WTC11 (cell line): ENCODE results near the gene BTBD7. TPM values are rescaled to one million over a fixed set of nuclear protein-coding genes. Genes with fewer than 3 reads are reported as not detected.

Experiments
- ATAC-seq: fragments of 200-7000 bp; cut with Tn5 transposase; 2 replicates; pipeline ENCODE4 v1.10.0; 2021; ENCODE audit warnings: mild to moderate bottlenecking, moderate library complexity
- CTCF ChIA-PET: fragments of 300-600 bp; sonication (Branson Sonifier 250); formaldehyde crosslinking; loops from one replicate; lab custom pipeline; 2021; ENCODE audit warnings: antibody characterized with exemption; lab: Charles Lee
- POLR2A ChIA-PET: fragments of 350-600 bp; sonication (Branson Sonifier 250); formaldehyde crosslinking; loops from one replicate; lab custom pipeline; 2021; ENCODE audit warnings: antibody characterized with exemption; lab: Charles Lee
- DNase-seq: peaks from one replicate; pipeline ENCODE4 v3.0.0; 2021; ENCODE audit warnings: low spot score
- H3K27ac Mint-ChIP-seq: 2 replicates; pipeline ENCODE4 v1.8.0; 2021; ENCODE audit warnings: mixed read lengths
- H3K27me3 Mint-ChIP-seq: 2 replicates; pipeline ENCODE4 v1.8.0; 2021; ENCODE audit warnings: low read depth, mild to moderate bottlenecking, moderate library complexity, mixed read lengths
- H3K36me3 Mint-ChIP-seq: 2 replicates; pipeline ENCODE4 v1.8.0; 2021; ENCODE audit warnings: mixed read lengths
- H3K4me1 Mint-ChIP-seq: 2 replicates; pipeline ENCODE4 v1.8.0; 2022; ENCODE audit warnings: mixed read lengths
- H3K4me3 Mint-ChIP-seq: 2 replicates; pipeline ENCODE4 v1.8.0; 2021; ENCODE audit warnings: mild to moderate bottlenecking, moderate library complexity, mixed read lengths
- H3K9me3 Mint-ChIP-seq: 2 replicates; pipeline ENCODE4 v1.8.0; 2021; ENCODE audit warnings: mixed read lengths
- CBFB ChIP-seq: sonication (generic); formaldehyde crosslinking; IDR thresholded peaks from 2 replicates; pipeline ENCODE4 v1.8.1; 2022; ENCODE audit warnings: mild to moderate bottlenecking, low read depth, missing genetic modification reagents
- CREM ChIP-seq: sonication (generic); formaldehyde crosslinking; IDR thresholded peaks from 2 replicates; pipeline ENCODE4 v1.8.1; 2022; ENCODE audit warnings: mild to moderate bottlenecking, missing genetic modification reagents, moderate library complexity
- ELF4 ChIP-seq: sonication (generic); formaldehyde crosslinking; IDR thresholded peaks from 2 replicates; pipeline ENCODE4 v1.8.1; 2022; ENCODE audit warnings: low read depth, mild to moderate bottlenecking, moderate library complexity, missing genetic modification reagents
- ESRRA ChIP-seq: sonication (generic); formaldehyde crosslinking; IDR thresholded peaks from 2 replicates; pipeline ENCODE4 v1.8.1; 2022; ENCODE audit warnings: mild to moderate bottlenecking, missing genetic modification reagents, borderline replicate concordance
- ETV6 ChIP-seq: sonication (generic); formaldehyde crosslinking; IDR thresholded peaks from 2 replicates; pipeline ENCODE4 v1.8.1; 2022; ENCODE audit warnings: mild to moderate bottlenecking, missing genetic modification reagents
- FOXJ3 ChIP-seq: sonication (generic); formaldehyde crosslinking; IDR thresholded peaks from 2 replicates; pipeline ENCODE4 v1.9.0; 2021; ENCODE audit warnings: missing genetic modification reagents, mild to moderate bottlenecking, borderline replicate concordance
- FOXK1 ChIP-seq: sonication (generic); formaldehyde crosslinking; IDR thresholded peaks from 2 replicates; pipeline ENCODE4 v1.8.0; 2022; ENCODE audit warnings: mild to moderate bottlenecking, moderate library complexity, missing genetic modification reagents
- FOXP1 ChIP-seq: sonication (generic); formaldehyde crosslinking; IDR thresholded peaks from 2 replicates; pipeline ENCODE4 v1.8.0; 2022; ENCODE audit warnings: missing genetic modification reagents, mild to moderate bottlenecking, moderate library complexity, borderline replicate concordance
- JUN ChIP-seq: sonication (generic); formaldehyde crosslinking; IDR thresholded peaks from 2 replicates; pipeline ENCODE4 v1.8.0; 2023; ENCODE audit warnings: mild to moderate bottlenecking, missing genetic modification reagents
- NFE2L1 ChIP-seq: sonication (generic); formaldehyde crosslinking; IDR thresholded peaks from 2 replicates; pipeline ENCODE4 v1.8.1; 2023; ENCODE audit warnings: missing genetic modification reagents
- SP1 ChIP-seq: sonication (generic); formaldehyde crosslinking; conservative IDR thresholded peaks from 2 replicates; pipeline ENCODE4 v1.8.1; 2022; ENCODE audit warnings: missing genetic modification reagents
- TEAD1 ChIP-seq: sonication (generic); formaldehyde crosslinking; IDR thresholded peaks from 2 replicates; pipeline ENCODE4 v1.8.0; 2022; ENCODE audit warnings: mild to moderate bottlenecking, missing genetic modification reagents
- ZNF263 ChIP-seq: sonication (generic); formaldehyde crosslinking; IDR thresholded peaks from 2 replicates; pipeline ENCODE4 v1.8.1; 2022; ENCODE audit warnings: low read depth, mild to moderate bottlenecking, moderate library complexity, missing genetic modification reagents
- ZNF416 ChIP-seq: fragments of 250-450 bp; sonication (Bioruptor Pico); IDR thresholded peaks from 2 replicates; pipeline ENCODE4 v1.9.0; 2021; ENCODE audit warnings: mild to moderate bottlenecking, inconsistent platforms
- ZNF671 ChIP-seq: fragments of 250-450 bp; sonication (Bioruptor Pico); IDR thresholded peaks from 2 replicates; pipeline ENCODE4 v1.8.0; 2021; ENCODE audit warnings: mild to moderate bottlenecking
- total RNA-seq: library from RNA; stranded (reverse); gene quantifications from 3 replicates; pipeline ENCODE4 v1.2.3, GENCODE V29; 2021
- TF ChIP-seq, protein P1 (sequence below): sonication (generic); formaldehyde crosslinking; IDR thresholded peaks from 2 replicates; pipeline ENCODE4 v1.8.0; 2022; ENCODE audit warnings: mild to moderate bottlenecking, missing genetic modification reagents
- TF ChIP-seq, protein P2 (sequence below): sonication (generic); formaldehyde crosslinking; conservative IDR thresholded peaks from 2 replicates; pipeline ENCODE4 v1.8.1; 2023; ENCODE audit warnings: mild to moderate bottlenecking, low read depth, missing genetic modification reagents, moderate library complexity
- TF ChIP-seq, protein P3 (sequence below): sonication (generic); formaldehyde crosslinking; IDR thresholded peaks from 2 replicates; pipeline ENCODE4 v1.8.1; 2023; ENCODE audit warnings: mild to moderate bottlenecking, moderate library complexity, missing genetic modification reagents
- TF ChIP-seq, protein P4 (sequence below): sonication (generic); formaldehyde crosslinking; IDR thresholded peaks from 2 replicates; pipeline ENCODE4 v1.8.0; 2022; ENCODE audit warnings: mild to moderate bottlenecking, missing genetic modification reagents
- TF ChIP-seq, protein P5 (sequence below): sonication (generic); formaldehyde crosslinking; IDR thresholded peaks from 2 replicates; pipeline ENCODE4 v1.8.1; 2023; ENCODE audit warnings: mild to moderate bottlenecking, missing genetic modification reagents
- TF ChIP-seq, protein P6 (sequence below): sonication (generic); formaldehyde crosslinking; IDR thresholded peaks from 2 replicates; pipeline ENCODE4 v1.8.1; 2022; ENCODE audit warnings: low read depth, mild to moderate bottlenecking, moderate library complexity, missing genetic modification reagents, borderline replicate concordance
- TF ChIP-seq, protein P7 (sequence below): fragments of 250-450 bp; sonication (Bioruptor Pico); IDR thresholded peaks from 2 replicates; pipeline ENCODE4 v1.9.0; 2021; ENCODE audit warnings: moderate library complexity, mild to moderate bottlenecking, inconsistent platforms, borderline replicate concordance
- TF ChIP-seq, protein P8 (sequence below): sonication (generic); formaldehyde crosslinking; IDR thresholded peaks from 2 replicates; pipeline ENCODE4 v1.8.1; 2022; ENCODE audit warnings: mild to moderate bottlenecking, moderate library complexity, missing genetic modification reagents

BTBD7 gene
- total RNA-seq, 1 experiment from 2014 or later: 34.1 TPM

DNA sequence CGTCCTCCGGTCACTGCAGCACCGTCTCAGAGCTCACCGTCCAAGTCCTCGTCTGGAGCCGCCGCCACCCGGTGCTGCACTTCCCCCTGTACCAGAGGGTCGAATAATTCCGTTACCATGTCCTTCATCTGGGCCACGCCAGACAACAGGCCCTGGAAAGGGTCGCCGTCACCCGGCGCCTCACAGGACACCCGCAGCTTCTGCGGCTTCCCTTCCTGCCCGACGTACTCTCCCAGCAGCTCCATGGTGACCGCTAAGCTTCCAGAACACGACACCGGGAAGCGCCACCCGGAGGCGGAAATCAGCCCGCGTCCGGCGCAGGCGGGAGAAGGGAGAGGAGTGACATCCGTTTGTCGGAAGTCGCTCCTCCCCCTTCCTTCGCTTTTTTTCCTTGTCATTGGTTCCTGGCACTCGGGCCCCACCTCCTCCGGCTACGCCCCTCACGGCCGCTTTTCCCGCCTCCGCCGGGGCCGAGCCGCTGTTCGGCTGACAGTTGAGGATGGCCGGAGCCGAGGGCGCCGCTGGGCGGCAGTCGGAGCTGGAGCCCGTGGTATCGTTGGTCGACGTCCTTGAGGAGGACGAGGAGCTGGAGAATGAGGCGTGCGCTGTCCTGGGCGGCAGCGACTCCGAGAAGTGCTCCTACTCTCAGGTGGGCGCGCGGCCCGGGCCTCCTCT lies 125.9 kb downstream of the BTBD7 start, which contains the start of the genes GON7 and UBR7:
GON7 (minus strand) TSS at position 273 of the 675 bp plus-strand sequence; CDS start at position 245, 28 bp downstream.
UBR7 (plus strand) TSS at position 464 of the 675 bp plus-strand sequence; CDS start at position 500, 36 bp downstream.
- CTCF ChIA-PET: interaction anchor here (0.6 to 3.3 kb wide), 48 partner anchors 9 to 733 kb away, joined by 3 to 34 read pairs (median 4); partner anchors contain the start of genes LYSET and MOAP1
- Mint-ChIP-seq H3K27me3 (no peaks in the 10 kb centered on the region), H3K9me3 (no peaks in the 10 kb centered on the region), H3K36me3 (peaks cover 8% of the 10 kb centered on the region), H3K27ac (peak within 1 kb of the TSS; percentile 99), H3K4me1 (peaks cover 14% of the 10 kb centered on the region), H3K4me3 (peak within 1 kb of the TSS; percentile 99)
- DNase-seq: peak; percentile 97
- POLR2A ChIA-PET: interaction anchor here (1.0 to 2.5 kb wide), 5 partner anchors 9 to 128 kb away, joined by 4 to 23 read pairs (median 4); partner anchors contain the start of genes ITPK1, LYSET and MOAP1
- ATAC-seq: peak; percentile 92
- peak; percentile 27; the same call in 1 of the 2 replicates for TF ChIP-seq TEAD1 (CRISPR knock-in tag)
- TF ChIP-seq, protein P1, sequence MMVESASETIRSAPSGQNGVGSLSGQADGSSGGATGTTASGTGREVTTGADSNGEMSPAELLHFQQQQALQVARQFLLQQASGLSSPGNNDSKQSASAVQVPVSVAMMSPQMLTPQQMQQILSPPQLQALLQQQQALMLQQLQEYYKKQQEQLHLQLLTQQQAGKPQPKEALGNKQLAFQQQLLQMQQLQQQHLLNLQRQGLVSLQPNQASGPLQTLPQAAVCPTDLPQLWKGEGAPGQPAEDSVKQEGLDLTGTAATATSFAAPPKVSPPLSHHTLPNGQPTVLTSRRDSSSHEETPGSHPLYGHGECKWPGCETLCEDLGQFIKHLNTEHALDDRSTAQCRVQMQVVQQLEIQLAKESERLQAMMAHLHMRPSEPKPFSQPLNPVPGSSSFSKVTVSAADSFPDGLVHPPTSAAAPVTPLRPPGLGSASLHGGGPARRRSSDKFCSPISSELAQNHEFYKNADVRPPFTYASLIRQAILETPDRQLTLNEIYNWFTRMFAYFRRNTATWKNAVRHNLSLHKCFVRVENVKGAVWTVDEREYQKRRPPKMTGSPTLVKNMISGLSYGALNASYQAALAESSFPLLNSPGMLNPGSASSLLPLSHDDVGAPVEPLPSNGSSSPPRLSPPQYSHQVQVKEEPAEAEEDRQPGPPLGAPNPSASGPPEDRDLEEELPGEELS (CRISPR knock-in tag): peak; percentile 69; the same call in 1 of the 2 replicates
- peak; percentile 86; the same call in 1 of the 2 replicates for TF ChIP-seq CBFB (CRISPR knock-in tag)
- TF ChIP-seq, protein P2, sequence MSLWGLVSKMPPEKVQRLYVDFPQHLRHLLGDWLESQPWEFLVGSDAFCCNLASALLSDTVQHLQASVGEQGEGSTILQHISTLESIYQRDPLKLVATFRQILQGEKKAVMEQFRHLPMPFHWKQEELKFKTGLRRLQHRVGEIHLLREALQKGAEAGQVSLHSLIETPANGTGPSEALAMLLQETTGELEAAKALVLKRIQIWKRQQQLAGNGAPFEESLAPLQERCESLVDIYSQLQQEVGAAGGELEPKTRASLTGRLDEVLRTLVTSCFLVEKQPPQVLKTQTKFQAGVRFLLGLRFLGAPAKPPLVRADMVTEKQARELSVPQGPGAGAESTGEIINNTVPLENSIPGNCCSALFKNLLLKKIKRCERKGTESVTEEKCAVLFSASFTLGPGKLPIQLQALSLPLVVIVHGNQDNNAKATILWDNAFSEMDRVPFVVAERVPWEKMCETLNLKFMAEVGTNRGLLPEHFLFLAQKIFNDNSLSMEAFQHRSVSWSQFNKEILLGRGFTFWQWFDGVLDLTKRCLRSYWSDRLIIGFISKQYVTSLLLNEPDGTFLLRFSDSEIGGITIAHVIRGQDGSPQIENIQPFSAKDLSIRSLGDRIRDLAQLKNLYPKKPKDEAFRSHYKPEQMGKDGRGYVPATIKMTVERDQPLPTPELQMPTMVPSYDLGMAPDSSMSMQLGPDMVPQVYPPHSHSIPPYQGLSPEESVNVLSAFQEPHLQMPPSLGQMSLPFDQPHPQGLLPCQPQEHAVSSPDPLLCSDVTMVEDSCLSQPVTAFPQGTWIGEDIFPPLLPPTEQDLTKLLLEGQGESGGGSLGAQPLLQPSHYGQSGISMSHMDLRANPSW (CRISPR knock-in tag): 0 out of 2 replicates have a peak, but pooled peaks have one; percentile 33
- TF ChIP-seq ELF4: no peak
- TF ChIP-seq, protein P3, sequence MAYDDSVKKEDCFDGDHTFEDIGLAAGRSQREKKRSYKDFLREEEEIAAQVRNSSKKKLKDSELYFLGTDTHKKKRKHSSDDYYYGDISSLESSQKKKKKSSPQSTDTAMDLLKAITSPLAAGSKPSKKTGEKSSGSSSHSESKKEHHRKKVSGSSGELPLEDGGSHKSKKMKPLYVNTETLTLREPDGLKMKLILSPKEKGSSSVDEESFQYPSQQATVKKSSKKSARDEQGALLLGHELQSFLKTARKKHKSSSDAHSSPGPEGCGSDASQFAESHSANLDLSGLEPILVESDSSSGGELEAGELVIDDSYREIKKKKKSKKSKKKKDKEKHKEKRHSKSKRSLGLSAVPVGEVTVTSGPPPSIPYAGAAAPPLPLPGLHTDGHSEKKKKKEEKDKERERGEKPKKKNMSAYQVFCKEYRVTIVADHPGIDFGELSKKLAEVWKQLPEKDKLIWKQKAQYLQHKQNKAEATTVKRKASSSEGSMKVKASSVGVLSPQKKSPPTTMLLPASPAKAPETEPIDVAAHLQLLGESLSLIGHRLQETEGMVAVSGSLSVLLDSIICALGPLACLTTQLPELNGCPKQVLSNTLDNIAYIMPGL (CRISPR knock-in tag): peak; percentile 33; the same call in 1 of the 2 replicates
- no peak; the same call in 1 of the 2 replicates for TF ChIP-seq ESRRA (CRISPR knock-in tag)
- no peak for TF ChIP-seq ZNF416 (CRISPR knock-in tag)
- TF ChIP-seq, protein P4, sequence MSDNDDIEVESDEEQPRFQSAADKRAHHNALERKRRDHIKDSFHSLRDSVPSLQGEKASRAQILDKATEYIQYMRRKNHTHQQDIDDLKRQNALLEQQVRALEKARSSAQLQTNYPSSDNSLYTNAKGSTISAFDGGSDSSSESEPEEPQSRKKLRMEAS (CRISPR knock-in tag): peak; percentile 92
- TF ChIP-seq, protein P5, sequence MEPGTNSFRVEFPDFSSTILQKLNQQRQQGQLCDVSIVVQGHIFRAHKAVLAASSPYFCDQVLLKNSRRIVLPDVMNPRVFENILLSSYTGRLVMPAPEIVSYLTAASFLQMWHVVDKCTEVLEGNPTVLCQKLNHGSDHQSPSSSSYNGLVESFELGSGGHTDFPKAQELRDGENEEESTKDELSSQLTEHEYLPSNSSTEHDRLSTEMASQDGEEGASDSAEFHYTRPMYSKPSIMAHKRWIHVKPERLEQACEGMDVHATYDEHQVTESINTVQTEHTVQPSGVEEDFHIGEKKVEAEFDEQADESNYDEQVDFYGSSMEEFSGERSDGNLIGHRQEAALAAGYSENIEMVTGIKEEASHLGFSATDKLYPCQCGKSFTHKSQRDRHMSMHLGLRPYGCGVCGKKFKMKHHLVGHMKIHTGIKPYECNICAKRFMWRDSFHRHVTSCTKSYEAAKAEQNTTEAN: peak; percentile 80; the same call in 1 of the 2 replicates
- TF ChIP-seq, protein P6, sequence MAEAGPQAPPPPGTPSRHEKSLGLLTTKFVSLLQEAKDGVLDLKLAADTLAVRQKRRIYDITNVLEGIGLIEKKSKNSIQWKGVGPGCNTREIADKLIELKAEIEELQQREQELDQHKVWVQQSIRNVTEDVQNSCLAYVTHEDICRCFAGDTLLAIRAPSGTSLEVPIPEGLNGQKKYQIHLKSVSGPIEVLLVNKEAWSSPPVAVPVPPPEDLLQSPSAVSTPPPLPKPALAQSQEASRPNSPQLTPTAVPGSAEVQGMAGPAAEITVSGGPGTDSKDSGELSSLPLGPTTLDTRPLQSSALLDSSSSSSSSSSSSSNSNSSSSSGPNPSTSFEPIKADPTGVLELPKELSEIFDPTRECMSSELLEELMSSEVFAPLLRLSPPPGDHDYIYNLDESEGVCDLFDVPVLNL (CRISPR knock-in tag): peak; percentile 92
- TF ChIP-seq FOXP1 (CRISPR knock-in tag): peak; percentile 86; the same call in 1 of the 2 replicates
- TF ChIP-seq ZNF671 (CRISPR knock-in tag): no peak
- peak; percentile 87 for TF ChIP-seq SP1 (CRISPR knock-in tag)
- TF ChIP-seq JUN: peak; percentile 73; the same call in 1 of the 2 replicates
- TF ChIP-seq, protein P7, sequence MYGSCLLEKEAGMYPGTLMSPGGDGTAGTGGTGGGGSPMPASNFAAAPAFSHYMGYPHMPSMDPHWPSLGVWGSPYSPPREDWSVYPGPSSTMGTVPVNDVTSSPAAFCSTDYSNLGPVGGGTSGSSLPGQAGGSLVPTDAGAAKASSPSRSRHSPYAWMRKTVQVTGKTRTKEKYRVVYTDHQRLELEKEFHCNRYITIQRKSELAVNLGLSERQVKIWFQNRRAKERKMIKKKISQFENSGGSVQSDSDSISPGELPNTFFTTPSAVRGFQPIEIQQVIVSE (CRISPR knock-in tag): no peak
- TF ChIP-seq FOXK1 (CRISPR knock-in tag): peak; percentile 85
- TF ChIP-seq ETV6 (CRISPR knock-in tag): peak; percentile 95
- peak; percentile 37; the same call in 1 of the 2 replicates for TF ChIP-seq ZNF263 (CRISPR knock-in tag)
- peak; percentile 80; the same call in 1 of the 2 replicates for TF ChIP-seq NFE2L1
- no peak for TF ChIP-seq FOXJ3
- TF ChIP-seq, protein P8, sequence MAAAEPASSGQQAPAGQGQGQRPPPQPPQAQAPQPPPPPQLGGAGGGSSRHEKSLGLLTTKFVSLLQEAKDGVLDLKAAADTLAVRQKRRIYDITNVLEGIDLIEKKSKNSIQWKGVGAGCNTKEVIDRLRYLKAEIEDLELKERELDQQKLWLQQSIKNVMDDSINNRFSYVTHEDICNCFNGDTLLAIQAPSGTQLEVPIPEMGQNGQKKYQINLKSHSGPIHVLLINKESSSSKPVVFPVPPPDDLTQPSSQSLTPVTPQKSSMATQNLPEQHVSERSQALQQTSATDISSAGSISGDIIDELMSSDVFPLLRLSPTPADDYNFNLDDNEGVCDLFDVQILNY: peak; percentile 99
- TF ChIP-seq CREM: peak; percentile 70; the same call in 1 of the 2 replicates
